ENCODE measurements around the gene SPRYD3. TPM values are rescaled to one million over a fixed set of nuclear protein-coding genes. Genes with fewer than 3 reads are reported as not detected.
A peak's percentile ranks its signal among the peaks of the same experiment; 100 is the strongest.

Gene SPRYD3
- total RNA-seq, 1 experiment from 2014 or later = 47.5 TPM

GRCh38 chr12:53115112-53115890 lies 36.1 kb upstream of the SPRYD3 start:
- no peak for DNase-seq (ENCODE audit: low read depth, low spot score)
- CTCF ChIA-PET = no interaction called here
- POLR2A ChIA-PET = no interaction called here
- no peaks in the 10 kb centered on the region for H3K9me3 ChIP-seq (ENCODE audit: control insufficient read depth in 1 of 2, insufficient read depth in 1 of 2, low read depth in 1 of 2, low read length in 2 of 2)
- H3K27me3 ChIP-seq (ENCODE audit: insufficient read depth, low read length) = no peaks in the 10 kb centered on the region
- ATAC-seq = peak; percentile 70
- RAD21 ChIA-PET (ENCODE audit: low non-redundant PET in 1 of 2, low total read pairs in 2 of 2, uncharacterized antibody in 2 of 2, unreplicated experiment in 2 of 2) = no interaction called here
- H3K9me2 ChIP-seq (ENCODE audit: insufficient read depth) = no peaks in the 10 kb centered on the region
- H3K4me3 ChIP-seq (replicated peaks in 1 of 2; ENCODE audit: low read depth in 1 of 2, low read length in 2 of 2) = no peak overlapping the region
- BruUV-seq (replicated peaks) = no TSS peak
- H3K4me1 ChIP-seq (ENCODE audit: control insufficient read depth in 1 of 2, insufficient read depth in 2 of 2, low read length in 2 of 2) = no peaks in the 10 kb centered on the region
- H3K4me2 ChIP-seq (ENCODE audit: low read length) = no peak overlapping the region
- no peaks in the 10 kb centered on the region for H3K79me2 ChIP-seq (ENCODE audit: insufficient read depth, low read length)
- intact Hi-C loops (cut with micrococcal nuclease) = no loop called here
- no peak overlapping the region for H3K9ac ChIP-seq (ENCODE audit: low read length)
- H3K36me3 ChIP-seq (ENCODE audit: control insufficient read depth in 1 of 2, insufficient read depth in 2 of 2, low read length in 2 of 2) = no peaks in the 10 kb centered on the region
- no peak overlapping the region for H3K27ac ChIP-seq (ENCODE audit: low read depth, low read length)
- no peak for TF ChIP-seq ZFX (IDR thresholded peaks at IDR 0.05)
- TF ChIP-seq EZH2 (IDR thresholded peaks at IDR 0.05) = no peak
- no peak for TF ChIP-seq JUND (IDR thresholded peaks at IDR 0.05)
- no peak for TF ChIP-seq CBX3 (IDR thresholded peaks at IDR 0.05; ENCODE audit: low read depth)
- TF ChIP-seq FOSL1 (IDR thresholded peaks at IDR 0.05; ENCODE audit: low read depth) = no peak
- TF ChIP-seq ATF3 (IDR thresholded peaks at IDR 0.05) = no peak
- TF ChIP-seq REST (IDR thresholded peaks at IDR 0.05; ENCODE audit: low read depth) = no peak
- no peak for TF ChIP-seq RAD21 (IDR thresholded peaks at IDR 0.05; ENCODE audit: low read depth)
- TF ChIP-seq ELF1 (IDR thresholded peaks at IDR 0.05; ENCODE audit: borderline replicate concordance, low read depth) = no peak
- no peak overlapping the region for H2AFZ ChIP-seq (ENCODE audit: low read depth, low read length, poor library complexity, severe bottlenecking)
- H4K20me1 ChIP-seq (ENCODE audit: insufficient read depth) = no peaks in the 10 kb centered on the region
